Neural cell (in vitro differentiated cells): ENCODE results near the gene TBC1D3B. TPM values are rescaled to one million over a fixed set of nuclear protein-coding genes. Genes with fewer than 3 reads are reported as not detected.

Experiments used
- H2AFZ ChIP-seq: fragments of 200-600, 300-800 bp; sonication (generic), shearing (Covaris generic); 2 replicates; pipeline ENCODE4 v1.6.0; 2014; ENCODE audit warnings: low read depth, mild to moderate bottlenecking, antibody characterized with exemption, low read length, moderate library complexity
- H3F3A ChIP-seq: fragments of 200-600 bp; shearing (Covaris generic); 2 replicates; pipeline ENCODE4 v1.6.1; 2016; ENCODE audit warnings: mild to moderate bottlenecking, moderate library complexity, mixed read lengths, antibody characterized with exemption, low read length; ENCODE audit not compliant: insufficient read depth, poor library complexity, severe bottlenecking
- H3K27ac ChIP-seq: fragments of 200-600, 300-800 bp; sonication (generic), shearing (Covaris generic); 2 replicates; pipeline ENCODE4 v1.5.1; 2014; ENCODE audit warnings: mild to moderate bottlenecking, low read length, moderate library complexity
- H3K27me3 ChIP-seq: fragments of 300-800, 200-600 bp; sonication (generic), shearing (Covaris generic); 2 replicates; pipeline ENCODE4 v1.6.0; 2014; ENCODE audit warnings: mild to moderate bottlenecking, low read depth, low read length, moderate library complexity; ENCODE audit not compliant: insufficient read depth
- H3K36me3 ChIP-seq: fragments of 300-800, 200-600 bp; sonication (generic), shearing (Covaris generic); 2 replicates; pipeline ENCODE4 v1.5.1; 2014; ENCODE audit warnings: mild to moderate bottlenecking, antibody characterized with exemption, low read length, moderate library complexity; ENCODE audit not compliant: insufficient read depth
- H3K4me2 ChIP-seq: fragments of 300-800, 200-600 bp; sonication (generic), shearing (Covaris generic); 2 replicates; pipeline ENCODE4 v1.6.0; 2014; ENCODE audit warnings: mild to moderate bottlenecking, low read length
- H3K4me3 ChIP-seq: fragments of 300-800, 200-600 bp; sonication (generic), shearing (Covaris generic); 2 replicates; pipeline ENCODE4 v1.5.1; 2014; ENCODE audit warnings: mild to moderate bottlenecking, low read length, moderate library complexity
- H3K79me2 ChIP-seq: fragments of 200-600 bp; shearing (Covaris generic); replicated peaks from 2 replicates; pipeline ENCODE4 v1.6.0; 2014; ENCODE audit warnings: mild to moderate bottlenecking, low read length, moderate library complexity; ENCODE audit not compliant: insufficient read depth
- H3K9ac ChIP-seq: fragments of 300-800, 200-600 bp; sonication (generic), shearing (Covaris generic); 2 replicates; pipeline ENCODE4 v1.6.1; 2016; ENCODE audit warnings: mild to moderate bottlenecking, low read length, mixed read lengths
- H3K9me2 ChIP-seq: fragments of 200-600 bp; shearing (Covaris generic); 2 replicates; pipeline ENCODE4 v1.6.1; 2016; ENCODE audit warnings: mild to moderate bottlenecking, low read length, mixed read lengths; ENCODE audit not compliant: insufficient read depth
- H3K9me3 ChIP-seq: fragments of 200-600, 300-800 bp; sonication (generic), shearing (Covaris generic); 2 replicates; pipeline ENCODE4 v1.6.1; 2016; ENCODE audit warnings: mild to moderate bottlenecking, mixed run types, low read length, moderate library complexity, mixed read lengths
- H4K20me1 ChIP-seq: fragments of 200-600 bp; shearing (Covaris generic); 2 replicates; pipeline ENCODE4 v1.6.1; 2016; ENCODE audit warnings: mild to moderate bottlenecking, mixed run types; ENCODE audit not compliant: insufficient read depth
- CTCF ChIP-seq: fragments of 450-650 bp; IDR thresholded peaks from 2 replicates; pipeline ENCODE4 v1.5.1; 2014; ENCODE audit warnings: antibody characterized with exemption, mild to moderate bottlenecking, moderate library complexity; ENCODE audit not compliant: poor library complexity, severe bottlenecking
- EP300 ChIP-seq: fragments of 450-650 bp; conservative IDR thresholded peaks from 2 replicates; pipeline ENCODE4 v1.6.1; 2014; ENCODE audit warnings: antibody characterized with exemption, mild to moderate bottlenecking, moderate library complexity; ENCODE audit not compliant: poor library complexity, severe bottlenecking
- EZH2 ChIP-seq: fragments of 200-600, 300-800 bp; shearing (Covaris generic), sonication (generic); IDR thresholded peaks from 2 replicates; pipeline ENCODE4 v1.6.1; 2014; ENCODE audit warnings: antibody characterized with exemption, low read length, borderline replicate concordance, mild to moderate bottlenecking; ENCODE audit not compliant: insufficient read depth, poor library complexity, severe bottlenecking
- MXI1 ChIP-seq: fragments of 450-650 bp; conservative IDR thresholded peaks from 2 replicates; pipeline ENCODE4 v1.6.1; 2014; ENCODE audit warnings: antibody characterized with exemption, mild to moderate bottlenecking; ENCODE audit not compliant: poor library complexity, severe bottlenecking
- POLR2AphosphoS5 ChIP-seq: IDR thresholded peaks from 2 replicates; pipeline ENCODE4 v1.6.1; 2012
- RAD21 ChIP-seq: fragments of 450-650 bp; conservative IDR thresholded peaks from 2 replicates; pipeline ENCODE4 v1.6.1; 2014; ENCODE audit warnings: antibody characterized with exemption, mild to moderate bottlenecking, moderate library complexity
- SMC3 ChIP-seq: fragments of 450-650 bp; conservative IDR thresholded peaks from 2 replicates; pipeline ENCODE4 v1.6.1; 2014; ENCODE audit warnings: antibody characterized with exemption, mild to moderate bottlenecking, moderate library complexity; ENCODE audit not compliant: poor library complexity
- TAF1 ChIP-seq: IDR thresholded peaks from 2 replicates; pipeline ENCODE4 v1.6.1; 2012; ENCODE audit warnings: low read depth
- polyA plus RNA-seq: library from polyadenylated mRNA; depleted of rRNA; stranded (reverse); fragments of >200 nt; gene quantifications from 2 replicates; pipeline ENCODE4 v1.2.3, GENCODE V29; 2014
- TF ChIP-seq, protein P1 (sequence below): IDR thresholded peaks from 2 replicates; pipeline ENCODE4 v1.6.1; 2012; ENCODE audit warnings: borderline replicate concordance

The TBC1D3B gene
- polyA plus RNA-seq, 1 donor from 2014 or later, result 9.8 TPM

- no peaks in the 10 kb centered on the region for H3K27me3 ChIP-seq
- H3K9me2 ChIP-seq, result no peaks in the 10 kb centered on the region
- TF ChIP-seq RAD21 (no peak), EP300 (no peak), MXI1 (no peak), TAF1 (no peak), EZH2 (no peak), POLR2AphosphoS5 (no peak), SMC3 (no peak), CTCF (no peak)
- TF ChIP-seq, protein P1, sequence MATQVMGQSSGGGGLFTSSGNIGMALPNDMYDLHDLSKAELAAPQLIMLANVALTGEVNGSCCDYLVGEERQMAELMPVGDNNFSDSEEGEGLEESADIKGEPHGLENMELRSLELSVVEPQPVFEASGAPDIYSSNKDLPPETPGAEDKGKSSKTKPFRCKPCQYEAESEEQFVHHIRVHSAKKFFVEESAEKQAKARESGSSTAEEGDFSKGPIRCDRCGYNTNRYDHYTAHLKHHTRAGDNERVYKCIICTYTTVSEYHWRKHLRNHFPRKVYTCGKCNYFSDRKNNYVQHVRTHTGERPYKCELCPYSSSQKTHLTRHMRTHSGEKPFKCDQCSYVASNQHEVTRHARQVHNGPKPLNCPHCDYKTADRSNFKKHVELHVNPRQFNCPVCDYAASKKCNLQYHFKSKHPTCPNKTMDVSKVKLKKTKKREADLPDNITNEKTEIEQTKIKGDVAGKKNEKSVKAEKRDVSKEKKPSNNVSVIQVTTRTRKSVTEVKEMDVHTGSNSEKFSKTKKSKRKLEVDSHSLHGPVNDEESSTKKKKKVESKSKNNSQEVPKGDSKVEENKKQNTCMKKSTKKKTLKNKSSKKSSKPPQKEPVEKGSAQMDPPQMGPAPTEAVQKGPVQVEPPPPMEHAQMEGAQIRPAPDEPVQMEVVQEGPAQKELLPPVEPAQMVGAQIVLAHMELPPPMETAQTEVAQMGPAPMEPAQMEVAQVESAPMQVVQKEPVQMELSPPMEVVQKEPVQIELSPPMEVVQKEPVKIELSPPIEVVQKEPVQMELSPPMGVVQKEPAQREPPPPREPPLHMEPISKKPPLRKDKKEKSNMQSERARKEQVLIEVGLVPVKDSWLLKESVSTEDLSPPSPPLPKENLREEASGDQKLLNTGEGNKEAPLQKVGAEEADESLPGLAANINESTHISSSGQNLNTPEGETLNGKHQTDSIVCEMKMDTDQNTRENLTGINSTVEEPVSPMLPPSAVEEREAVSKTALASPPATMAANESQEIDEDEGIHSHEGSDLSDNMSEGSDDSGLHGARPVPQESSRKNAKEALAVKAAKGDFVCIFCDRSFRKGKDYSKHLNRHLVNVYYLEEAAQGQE, result no peak
- H3K27ac ChIP-seq, result no peak overlapping the region
- H3K36me3 ChIP-seq, result no peaks in the 10 kb centered on the region
- H3K9ac ChIP-seq, result no peak overlapping the region
- no peaks in the 10 kb centered on the region for H3K9me3 ChIP-seq
- H3F3A ChIP-seq, result no peaks in the 10 kb centered on the region
- H2AFZ ChIP-seq, result no peak overlapping the region
- H3K79me2 ChIP-seq, result no peaks in the 10 kb centered on the region
- no peaks in the 10 kb centered on the region for H4K20me1 ChIP-seq
- H3K4me3 ChIP-seq, result no peak overlapping the region
- H3K4me2 ChIP-seq, result no peak overlapping the region
Observed at GRCh38 chr17:36142806-36143205, 33.6 kb downstream of the TBC1D3B start.

DNA sequence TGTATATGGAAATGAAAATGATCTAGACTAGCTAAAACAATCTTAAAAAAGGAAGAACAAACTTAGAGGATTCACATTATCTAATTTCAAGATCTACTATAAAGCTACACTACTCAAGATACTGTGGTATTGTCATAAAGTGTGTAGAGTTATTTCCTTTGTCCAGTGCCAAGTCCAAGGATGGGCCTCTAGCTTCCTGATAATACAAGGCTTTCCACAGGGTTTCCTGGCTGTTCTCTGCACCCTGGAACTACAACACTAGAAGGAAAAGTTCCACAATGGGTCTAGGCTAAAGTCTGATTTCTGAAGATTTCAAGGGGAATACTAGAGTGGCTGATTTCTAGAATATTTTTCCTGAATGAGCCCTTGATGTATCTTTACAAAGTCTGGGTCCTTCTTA is 34.2 kb downstream of the TBC1D3B start:
- no peak overlapping the region for H2AFZ ChIP-seq
- H3K9me3 ChIP-seq, result no peaks in the 10 kb centered on the region
- H3K79me2 ChIP-seq, result no peaks in the 10 kb centered on the region
- no peak overlapping the region for H3K9ac ChIP-seq
- no peaks in the 10 kb centered on the region for H3K27me3 ChIP-seq
- no peak overlapping the region for H3K27ac ChIP-seq
- H3K9me2 ChIP-seq, result no peaks in the 10 kb centered on the region
- no peaks in the 10 kb centered on the region for H3F3A ChIP-seq
- H3K4me2 ChIP-seq, result no peak overlapping the region
- H3K36me3 ChIP-seq, result no peaks in the 10 kb centered on the region
- H3K4me3 ChIP-seq, result no peak overlapping the region
- no peaks in the 10 kb centered on the region for H4K20me1 ChIP-seq
- TF ChIP-seq EP300 (no peak), POLR2AphosphoS5 (no peak), SMC3 (no peak), RAD21 (no peak), MXI1 (no peak), CTCF (no peak), TAF1 (no peak), EZH2 (no peak)
- TF ChIP-seq, protein P1, result no peak
